ENCODE results near the gene LGALSL. TPM values are rescaled to one million over a fixed set of nuclear protein-coding genes. Genes with fewer than 3 reads are reported as not detected.

LGALSL gene
- total RNA-seq, 1 experiment from 2014 or later, result 13.0 TPM

DNA sequence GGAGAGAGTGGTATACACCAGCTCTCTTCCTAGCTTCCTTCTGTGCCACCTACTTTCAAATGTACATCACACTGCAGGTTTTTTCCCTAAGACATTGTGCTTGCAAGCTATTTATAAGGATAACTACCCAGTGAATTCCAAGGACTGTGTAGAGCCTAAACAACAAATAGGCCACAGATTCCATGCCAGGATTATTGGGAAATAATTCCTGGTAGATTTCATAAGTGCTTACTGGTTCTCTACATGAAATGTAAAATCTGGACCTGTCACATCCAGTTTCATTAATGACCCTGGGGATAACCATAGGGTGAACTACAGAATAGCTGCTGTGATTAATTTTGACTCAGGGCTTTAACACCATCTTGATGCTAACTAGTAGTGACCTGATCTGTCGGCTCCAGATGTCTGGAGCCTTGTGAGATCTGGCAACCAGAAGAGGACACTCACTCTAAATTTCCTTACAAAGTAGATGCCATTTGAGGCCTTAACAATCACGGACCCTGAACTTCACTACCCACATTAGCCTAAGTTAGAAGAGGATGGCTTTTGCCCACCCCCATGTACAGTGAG lies 34.3 kb upstream of the LGALSL start:
- no peak for TF ChIP-seq EZH2 (IDR thresholded peaks at IDR 0.05; ENCODE audit: low read depth)
- TF ChIP-seq, protein P1, sequence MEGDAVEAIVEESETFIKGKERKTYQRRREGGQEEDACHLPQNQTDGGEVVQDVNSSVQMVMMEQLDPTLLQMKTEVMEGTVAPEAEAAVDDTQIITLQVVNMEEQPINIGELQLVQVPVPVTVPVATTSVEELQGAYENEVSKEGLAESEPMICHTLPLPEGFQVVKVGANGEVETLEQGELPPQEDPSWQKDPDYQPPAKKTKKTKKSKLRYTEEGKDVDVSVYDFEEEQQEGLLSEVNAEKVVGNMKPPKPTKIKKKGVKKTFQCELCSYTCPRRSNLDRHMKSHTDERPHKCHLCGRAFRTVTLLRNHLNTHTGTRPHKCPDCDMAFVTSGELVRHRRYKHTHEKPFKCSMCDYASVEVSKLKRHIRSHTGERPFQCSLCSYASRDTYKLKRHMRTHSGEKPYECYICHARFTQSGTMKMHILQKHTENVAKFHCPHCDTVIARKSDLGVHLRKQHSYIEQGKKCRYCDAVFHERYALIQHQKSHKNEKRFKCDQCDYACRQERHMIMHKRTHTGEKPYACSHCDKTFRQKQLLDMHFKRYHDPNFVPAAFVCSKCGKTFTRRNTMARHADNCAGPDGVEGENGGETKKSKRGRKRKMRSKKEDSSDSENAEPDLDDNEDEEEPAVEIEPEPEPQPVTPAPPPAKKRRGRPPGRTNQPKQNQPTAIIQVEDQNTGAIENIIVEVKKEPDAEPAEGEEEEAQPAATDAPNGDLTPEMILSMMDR (conservative IDR thresholded peaks at IDR 0.05), result no peak
- H3K9me2 ChIP-seq (ENCODE audit: insufficient read depth), result no peaks in the 10 kb centered on the region
- H3F3A ChIP-seq (ENCODE audit: insufficient read depth, low read depth), result no peaks in the 10 kb centered on the region
- H2AFZ ChIP-seq, result no peak overlapping the region
- ChIA-PET POLR2A (ENCODE audit: unreplicated experiment) (interaction anchor here (0.6 kb wide), 1 partner anchor 10 kb away, joined by 7 read pairs; no protein-coding TSS in a partner anchor), CTCF (no interaction called here)
- DNase-seq, result no peak
- H3K4me3 ChIP-seq, result no peak overlapping the region
- no peaks in the 10 kb centered on the region for H3K9me3 ChIP-seq (ENCODE audit: insufficient read depth, low read depth)
- no peaks in the 10 kb centered on the region for H3K79me2 ChIP-seq (ENCODE audit: low read depth)
- peaks cover 9% of the 10 kb centered on the region for H3K4me1 ChIP-seq (replicated peaks; ENCODE audit: insufficient read depth)
- no TSS peak for BruUV-seq (replicated peaks)
- no peaks in the 10 kb centered on the region for H3K27me3 ChIP-seq (ENCODE audit: insufficient read depth, low read depth)
- H3K36me3 ChIP-seq (ENCODE audit: low read depth), result no peaks in the 10 kb centered on the region
- no peak overlapping the region for H3K4me2 ChIP-seq
- intact Hi-C loops (cut with micrococcal nuclease; ENCODE audit: unreplicated experiment), result no loop called here
- no peak overlapping the region for H3K27ac ChIP-seq
- H4K20me1 ChIP-seq (ENCODE audit: insufficient read depth), result no peaks in the 10 kb centered on the region

DNA sequence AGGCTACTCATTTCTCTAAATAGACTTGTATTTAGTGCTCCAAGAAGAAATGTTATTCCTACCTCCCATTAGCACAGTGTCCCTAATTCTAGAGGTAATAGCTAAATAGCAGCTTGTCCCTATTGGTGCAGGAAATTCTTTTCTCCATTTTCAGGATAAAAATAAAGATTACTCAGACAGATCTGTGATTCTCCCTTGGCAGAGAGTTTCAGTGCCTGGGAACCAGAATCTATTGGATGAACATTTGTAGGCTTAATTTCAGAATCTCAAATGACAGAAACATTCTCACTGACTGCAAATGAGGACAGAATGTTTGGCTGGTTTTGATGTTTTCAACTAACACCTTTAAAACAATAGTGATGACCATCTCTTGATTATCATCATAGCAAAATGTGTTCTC lies 33.3 kb upstream of the LGALSL start:
- H3K79me2 ChIP-seq (ENCODE audit: low read depth), result no peaks in the 10 kb centered on the region
- intact Hi-C loops (cut with micrococcal nuclease; ENCODE audit: unreplicated experiment), result no loop called here
- DNase-seq, result no peak
- H3K4me1 ChIP-seq (replicated peaks; ENCODE audit: insufficient read depth), result peaks cover under 1% of the 10 kb centered on the region
- no peaks in the 10 kb centered on the region; the same call in 1 of the 2 replicates for H3F3A ChIP-seq (ENCODE audit: insufficient read depth, low read depth)
- POLR2A ChIA-PET (ENCODE audit: unreplicated experiment), result no interaction called here
- H3K9me2 ChIP-seq (ENCODE audit: insufficient read depth), result no peaks in the 10 kb centered on the region
- no peak overlapping the region for H2AFZ ChIP-seq
- H3K27ac ChIP-seq, result no peak overlapping the region
- TF ChIP-seq, protein P1 (conservative IDR thresholded peaks at IDR 0.05), result no peak
- no peak for TF ChIP-seq EZH2 (IDR thresholded peaks at IDR 0.05; ENCODE audit: low read depth)
- no peaks in the 10 kb centered on the region for H3K27me3 ChIP-seq (ENCODE audit: insufficient read depth, low read depth)
- no peaks in the 10 kb centered on the region for H3K9me3 ChIP-seq (ENCODE audit: insufficient read depth, low read depth)
- no peak overlapping the region for H3K4me3 ChIP-seq
- no TSS peak for BruUV-seq (replicated peaks)
- H3K36me3 ChIP-seq (ENCODE audit: low read depth), result no peaks in the 10 kb centered on the region
- no peak overlapping the region for H3K4me2 ChIP-seq
- CTCF ChIA-PET, result no interaction called here
- no peaks in the 10 kb centered on the region for H4K20me1 ChIP-seq (ENCODE audit: insufficient read depth)

DNA sequence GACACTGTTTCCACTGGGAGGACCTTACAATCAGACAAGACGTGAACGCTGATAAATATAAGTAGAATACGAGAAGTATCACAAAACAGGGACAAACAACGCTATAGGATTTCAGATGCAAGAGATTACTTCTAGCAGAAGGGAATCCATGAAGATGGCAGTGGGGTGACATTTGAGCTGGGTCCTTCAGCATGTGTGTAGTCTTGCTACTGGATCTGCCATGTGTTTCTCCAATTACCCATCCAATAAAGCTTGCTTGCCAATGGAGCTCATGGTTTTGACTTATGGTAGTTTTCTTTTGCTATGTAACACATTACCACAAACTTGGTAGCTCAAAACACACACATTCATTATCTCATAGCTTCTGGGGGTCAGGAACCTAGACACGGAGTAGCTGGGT lies 32.8 kb upstream of the LGALSL start:
- DNase-seq, result no peak
- Histone ChIP-seq H3K4me1 (replicated peaks; ENCODE audit: insufficient read depth) (peaks cover 6% of the 10 kb centered on the region), H3K4me2 (no peak overlapping the region), H3K27me3 (ENCODE audit: insufficient read depth, low read depth) (no peaks in the 10 kb centered on the region), H3K36me3 (ENCODE audit: low read depth) (no peaks in the 10 kb centered on the region), H3K79me2 (ENCODE audit: low read depth) (no peaks in the 10 kb centered on the region), H4K20me1 (ENCODE audit: insufficient read depth) (no peaks in the 10 kb centered on the region), H3K4me3 (no peak overlapping the region), H2AFZ (no peak overlapping the region), H3F3A (ENCODE audit: insufficient read depth, low read depth) (peaks cover 5% of the 10 kb centered on the region; the same call in 1 of the 2 replicates), H3K9me2 (ENCODE audit: insufficient read depth) (no peaks in the 10 kb centered on the region), H3K9me3 (ENCODE audit: insufficient read depth, low read depth) (no peaks in the 10 kb centered on the region), H3K27ac (no peak overlapping the region)
- ChIA-PET CTCF (no interaction called here), POLR2A (ENCODE audit: unreplicated experiment) (no interaction called here)
- BruUV-seq (replicated peaks), result no TSS peak
- intact Hi-C loops (cut with micrococcal nuclease; ENCODE audit: unreplicated experiment), result no loop called here
- TF ChIP-seq, protein P1 (conservative IDR thresholded peaks at IDR 0.05), result no peak
- TF ChIP-seq EZH2 (IDR thresholded peaks at IDR 0.05; ENCODE audit: low read depth), result no peak
